Liver (tissue), 9 donors: ENCODE measurements around the gene POLN. TPM values are rescaled to one million over a fixed set of nuclear protein-coding genes. Genes with fewer than 3 reads are reported as not detected.
"Not testable (repeated sequence)": the region's sequence is repeated elsewhere in the genome, so short reads cannot be mapped to it uniquely, and the experiment has no call there.

ENCODE experiments used
- DNase-seq: peaks from one replicate; pipeline ENCODE4 v3.0.0-alpha.2; 2017; ENCODE audit warnings: low spot score
- H3K27ac ChIP-seq, 2 donors: one replicate each; pipeline ENCODE4 v1.7.0; 2013; ENCODE audit warnings: inconsistent platforms in 2 of 2, low read length in 2 of 2, control low read depth in 1 of 2, low read depth in 1 of 2, mild to moderate bottlenecking in 1 of 2
- H3K27me3 ChIP-seq, 4 donors: one replicate each; pipeline versions ENCODE4 v1.6.1 to v1.7.0; 2013; ENCODE audit warnings: low read length in 3 of 4, inconsistent platforms in 1 of 4, mild to moderate bottlenecking in 1 of 4, moderate library complexity in 1 of 4; ENCODE audit not compliant: control insufficient read depth in 4 of 4, insufficient read depth in 4 of 4
- H3K36me3 ChIP-seq, 4 donors: one replicate each; pipeline versions ENCODE4 v1.6.1 to v1.7.0; 2013; ENCODE audit warnings: low read length in 3 of 4, mild to moderate bottlenecking in 3 of 4, low read depth in 1 of 4, moderate library complexity in 1 of 4; ENCODE audit not compliant: control insufficient read depth in 4 of 4, insufficient read depth in 3 of 4
- H3K4me1 ChIP-seq, 4 donors: one replicate each; pipeline versions ENCODE4 v1.6.1 to v1.7.0; 2013; ENCODE audit warnings: low read length in 3 of 4, mild to moderate bottlenecking in 3 of 4, moderate library complexity in 1 of 4; ENCODE audit not compliant: control insufficient read depth in 4 of 4, insufficient read depth in 4 of 4
- H3K4me3 ChIP-seq, 3 donors: one replicate each; pipeline versions ENCODE4 v1.6.1 to v1.7.0; 2013; ENCODE audit warnings: low read length in 3 of 3, control low read depth in 1 of 3, low read depth in 1 of 3, mild to moderate bottlenecking in 1 of 3
- H3K9ac ChIP-seq, 2 donors: one replicate each; pipeline ENCODE4 v1.7.0; 2013; ENCODE audit warnings: low read length in 2 of 2, mild to moderate bottlenecking in 2 of 2, moderate library complexity in 2 of 2, control low read depth in 1 of 2, low read depth in 1 of 2
- H3K9me3 ChIP-seq, 4 donors: one replicate each; pipeline versions ENCODE4 v1.6.1 to v1.7.0; 2013; ENCODE audit warnings: low read length in 3 of 4; ENCODE audit not compliant: control insufficient read depth in 4 of 4
- CTCF ChIP-seq: fragments of 150-350 bp; IDR thresholded peaks from 2 replicates; pipeline ENCODE4 v1.5.1; 2017; ENCODE audit warnings: improper control_type of control experiment, low read depth, low read length; ENCODE audit not compliant: missing input control
- EGR1 ChIP-seq, 2 donors: IDR thresholded peaks; 2 replicates each; pipeline ENCODE4 v1.6.1; 2016 to 2018; ENCODE audit warnings: antibody characterized with exemption in 2 of 2, low read depth in 2 of 2
- FOXA2 ChIP-seq: IDR thresholded peaks from 2 replicates; pipeline ENCODE4 v1.6.1; 2016; ENCODE audit warnings: antibody characterized with exemption
- GABPA ChIP-seq, 2 donors: IDR thresholded peaks in 1 of 2; conservative IDR thresholded peaks in 1 of 2; 2 replicates each; pipeline ENCODE4 v1.6.1; 2016; ENCODE audit warnings: antibody characterized with exemption in 2 of 2, mild to moderate bottlenecking in 1 of 2, moderate library complexity in 1 of 2
- HNF4A ChIP-seq, 2 donors: conservative IDR thresholded peaks; 2 replicates each; pipeline ENCODE4 v1.6.1; 2016; ENCODE audit warnings: antibody characterized with exemption in 2 of 2, mild to moderate bottlenecking in 2 of 2
- HNF4G ChIP-seq: IDR thresholded peaks from 2 replicates; pipeline ENCODE4 v1.6.1; 2016; ENCODE audit warnings: antibody characterized with exemption
- JUND ChIP-seq, 2 donors: IDR thresholded peaks; 2 replicates each; pipeline ENCODE4 v1.6.1; 2016; ENCODE audit warnings: antibody characterized with exemption in 2 of 2
- NR2F2 ChIP-seq: IDR thresholded peaks from 2 replicates; pipeline ENCODE4 v1.6.1; 2016; ENCODE audit warnings: antibody characterized with exemption
- RXRA ChIP-seq, 2 donors: IDR thresholded peaks; 2 replicates each; pipeline ENCODE4 v1.6.1; 2017 to 2018; ENCODE audit warnings: antibody characterized with exemption in 2 of 2, mild to moderate bottlenecking in 1 of 2
- SP1 ChIP-seq: IDR thresholded peaks from 2 replicates; pipeline ENCODE4 v1.6.1; 2018; ENCODE audit warnings: antibody characterized with exemption, mild to moderate bottlenecking
- TAF1 ChIP-seq: conservative IDR thresholded peaks from 2 replicates; pipeline ENCODE4 v1.6.1; 2016; ENCODE audit warnings: antibody characterized with exemption, mild to moderate bottlenecking
- YY1 ChIP-seq: IDR thresholded peaks from 2 replicates; pipeline ENCODE4 v1.6.1; 2016; ENCODE audit warnings: antibody characterized with exemption, mild to moderate bottlenecking
- WGBS: extraction: QIAGEN DNeasy Blood & Tissue Kit; methylation state at CpG from one replicate; pipeline ENCODE4 v1.1.7; 2013; 5-methylcytosine and 5-hydroxymethylcytosine counted together
- polyA plus RNA-seq, 2 donors: library from polyadenylated mRNA; stranded (reverse) in 1 of 2; unstranded in 1 of 2; fragments of 200-250 nt in 1 of 2; fragments of >200 nt in 1 of 2; fragmentation: Nextera tagmentation in 1 of 2; extraction: Ambion mirVana in 1 of 2; gene quantifications; one replicate each; pipeline versions ENCODE4 v1.2.1 to v1.2.3, GENCODE V29; 2013 to 2015
- total RNA-seq, 2 donors: library from RNA; depleted of rRNA; stranded (reverse); fragments of >200 nt; gene quantifications; one replicate each; pipeline ENCODE4 v1.2.3, GENCODE V29; 2014
- TF ChIP-seq, protein P1 (sequence below): IDR thresholded peaks from 2 replicates; pipeline ENCODE4 v1.6.1; 2016; ENCODE audit warnings: antibody characterized with exemption
- TF ChIP-seq, protein P2 (sequence below): IDR thresholded peaks from 2 replicates; pipeline ENCODE4 v1.6.1; 2016; ENCODE audit warnings: antibody characterized with exemption
- TF ChIP-seq, protein P3 (sequence below): IDR thresholded peaks from 2 replicates; pipeline ENCODE4 v1.6.1; 2016; ENCODE audit warnings: antibody characterized with exemption
- donor health status: healthy.
- donor health status: healthy.
- donor health status: healthy.
- donor health status: healthy.
- donor health status: healthy.

POLN gene
- total and polyA plus RNA-seq, 4 donors, result 0.44 to 2.3 (median 1.4) TPM

- no peak for TF ChIP-seq TAF1
- TF ChIP-seq CTCF, result no peak
- TF ChIP-seq HNF4G, result no peak
Observed at GRCh38 chr4:2036866-2037265, 205.1 kb downstream of the POLN start (continued).

DNA sequence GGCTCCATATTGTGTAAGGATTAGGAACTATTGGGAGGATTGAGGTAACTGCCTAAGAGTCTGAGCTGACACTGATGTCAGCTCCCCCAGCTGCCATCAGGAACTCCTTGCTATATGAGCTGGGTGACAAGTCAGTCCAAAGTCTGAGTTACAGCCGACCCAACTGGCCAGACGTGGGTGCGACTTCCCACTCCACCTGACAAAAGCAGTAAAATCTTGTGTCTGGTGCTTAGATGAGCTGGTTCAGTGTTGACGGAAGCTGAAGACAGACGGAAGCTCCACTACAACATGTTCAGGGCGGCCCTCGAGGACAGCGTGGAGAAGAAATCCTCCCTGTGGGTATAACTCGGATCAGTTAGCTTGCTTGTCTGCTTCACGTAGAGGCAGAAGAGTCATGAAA lies 205.6 kb downstream of the POLN start:
- no peak overlapping the region for H3K9ac ChIP-seq
- no peak for DNase-seq
- H3K27me3 ChIP-seq, result peaks cover 0 to 6% (median 2%) of the 10 kb centered on the region in 4 donors
- peaks cover 3 to 11% (median 5%) of the 10 kb centered on the region in 4 donors for H3K4me1 ChIP-seq
- H3K4me3 ChIP-seq, result no peak overlapping the region
- TF ChIP-seq JUND (IDR thresholded peaks at IDR 0.05) (no peak), TAF1 (no peak), NR2F2 (no peak), HNF4G (no peak), SP1 (no peak)
- no peak overlapping the region for H3K27ac ChIP-seq
- no peaks in the 10 kb centered on the region for H3K9me3 ChIP-seq
- no peaks in the 10 kb centered on the region for H3K36me3 ChIP-seq
- WGBS, result 83% methylated on average over 10 of the region's 10 CpGs

- H3K36me3 ChIP-seq, H3K27me3 ChIP-seq, H3K9me3 ChIP-seq, H3K4me3 ChIP-seq, DNase-seq, H3K9ac ChIP-seq, H3K27ac ChIP-seq, H3K4me1 ChIP-seq: not testable (repeated sequence)
Observed at GRCh38 chr4:2031161-2031560, 210.8 kb downstream of the POLN start.

GRCh38 chr4:2027120-2027519 lies 214.8 kb downstream of the POLN start:
- 80% methylated on average over 4 of the region's 4 CpGs for WGBS
- H3K27ac ChIP-seq, H3K9me3 ChIP-seq, H3K36me3 ChIP-seq, H3K4me1 ChIP-seq, DNase-seq, H3K27me3 ChIP-seq, H3K4me3 ChIP-seq, H3K9ac ChIP-seq: not testable (repeated sequence)

DNA sequence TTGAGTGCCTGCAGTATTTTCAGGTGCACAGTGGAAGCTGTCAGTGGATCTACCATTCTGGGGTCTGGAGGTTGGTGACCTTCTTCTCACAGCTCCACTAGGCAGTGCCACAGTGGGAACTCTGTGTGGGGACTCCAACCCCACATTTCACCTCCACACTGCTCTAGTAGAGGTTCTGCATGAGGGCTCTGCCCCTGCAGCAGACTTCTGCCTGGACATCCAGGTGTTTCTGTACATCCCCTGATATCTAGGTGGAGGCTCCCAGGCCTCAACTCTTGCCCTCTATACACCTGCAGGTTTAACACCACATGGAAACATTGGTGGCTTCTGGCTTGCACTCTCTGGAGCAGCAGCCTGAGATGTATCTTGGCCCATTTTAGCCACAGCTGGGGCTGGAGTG lies 216.1 kb downstream of the POLN start:
- Histone ChIP-seq H3K27me3 (peaks cover 0 to 3% (median 0%) of the 10 kb centered on the region in 4 donors), H3K9me3 (peaks cover 0 to 3% (median under 1%) of the 10 kb centered on the region in 4 donors), H3K9ac (no peak overlapping the region), H3K36me3 (no peaks in the 10 kb centered on the region), H3K4me3 (no peak overlapping the region), H3K4me1 (no peaks in the 10 kb centered on the region), H3K27ac (no peak overlapping the region)
- no peak for DNase-seq
- TF ChIP-seq GABPA (IDR thresholded peaks at IDR 0.05 in 1 of 2, conservative IDR thresholded peaks at IDR 0.05 in 1 of 2) (no peak), HNF4G (no peak), TAF1 (no peak), RXRA (IDR thresholded peaks at IDR 0.05) (no peak), FOXA2 (no peak), HNF4A (conservative IDR thresholded peaks at IDR 0.05) (no peak), SP1 (no peak), JUND (IDR thresholded peaks at IDR 0.05) (no peak), EGR1 (IDR thresholded peaks at IDR 0.05; ENCODE audit: low read depth in 2 of 2) (no peak), YY1 (no peak)
- TF ChIP-seq, protein P1, sequence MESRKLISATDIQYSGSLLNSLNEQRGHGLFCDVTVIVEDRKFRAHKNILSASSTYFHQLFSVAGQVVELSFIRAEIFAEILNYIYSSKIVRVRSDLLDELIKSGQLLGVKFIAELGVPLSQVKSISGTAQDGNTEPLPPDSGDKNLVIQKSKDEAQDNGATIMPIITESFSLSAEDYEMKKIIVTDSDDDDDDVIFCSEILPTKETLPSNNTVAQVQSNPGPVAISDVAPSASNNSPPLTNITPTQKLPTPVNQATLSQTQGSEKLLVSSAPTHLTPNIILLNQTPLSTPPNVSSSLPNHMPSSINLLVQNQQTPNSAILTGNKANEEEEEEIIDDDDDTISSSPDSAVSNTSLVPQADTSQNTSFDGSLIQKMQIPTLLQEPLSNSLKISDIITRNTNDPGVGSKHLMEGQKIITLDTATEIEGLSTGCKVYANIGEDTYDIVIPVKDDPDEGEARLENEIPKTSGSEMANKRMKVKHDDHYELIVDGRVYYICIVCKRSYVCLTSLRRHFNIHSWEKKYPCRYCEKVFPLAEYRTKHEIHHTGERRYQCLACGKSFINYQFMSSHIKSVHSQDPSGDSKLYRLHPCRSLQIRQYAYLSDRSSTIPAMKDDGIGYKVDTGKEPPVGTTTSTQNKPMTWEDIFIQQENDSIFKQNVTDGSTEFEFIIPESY, result no peak
- TF ChIP-seq, protein P2, sequence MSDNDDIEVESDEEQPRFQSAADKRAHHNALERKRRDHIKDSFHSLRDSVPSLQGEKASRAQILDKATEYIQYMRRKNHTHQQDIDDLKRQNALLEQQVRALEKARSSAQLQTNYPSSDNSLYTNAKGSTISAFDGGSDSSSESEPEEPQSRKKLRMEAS, result no peak
- TF ChIP-seq, protein P3, sequence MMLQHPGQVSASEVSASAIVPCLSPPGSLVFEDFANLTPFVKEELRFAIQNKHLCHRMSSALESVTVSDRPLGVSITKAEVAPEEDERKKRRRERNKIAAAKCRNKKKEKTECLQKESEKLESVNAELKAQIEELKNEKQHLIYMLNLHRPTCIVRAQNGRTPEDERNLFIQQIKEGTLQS, result no peak
